NCI-H146 treated with DMSO at 0.1 percent for 48 hours (cell line): Measurements from ENCODE around the gene POTEM.
"Not testable (repeated sequence)": the region's sequence is repeated elsewhere in the genome, so short reads cannot be mapped to it uniquely, and the experiment has no call there.

Experiments used
- DNase-seq: peaks from one replicate; lab custom pipeline; 2025; ENCODE audit not compliant: unreplicated experiment; lab: John Stamatoyannopoulos, UW

The POTEM gene

GRCh38 chr14:18967134-18967533 is at the start of gene POTEM:
Gene POTEM (plus strand): TSS chr14:18967434. CDS start chr14:18967486, 52 bp downstream.
- not testable (repeated sequence) for DNase-seq

DNA sequence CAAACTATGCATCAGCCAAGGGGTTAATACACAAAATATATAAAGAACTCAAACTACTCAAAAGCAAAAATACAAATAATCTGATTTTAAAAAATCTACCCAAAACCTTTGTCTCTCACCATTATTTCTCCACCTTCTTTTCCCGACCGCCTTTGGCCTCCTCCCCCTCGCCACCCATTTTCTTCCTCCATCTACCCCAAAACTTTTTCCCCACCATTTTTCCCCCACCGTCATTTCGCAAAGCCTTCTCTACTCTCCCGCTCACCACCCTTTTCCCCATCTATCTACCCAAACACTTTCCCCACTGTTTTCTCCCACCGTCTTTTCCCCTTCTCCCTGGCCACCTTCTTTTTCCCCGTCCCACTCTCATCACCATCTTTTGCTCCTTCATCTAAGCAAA is 48.9 kb upstream of the POTEM start:
- not testable (repeated sequence) for DNase-seq

DNA sequence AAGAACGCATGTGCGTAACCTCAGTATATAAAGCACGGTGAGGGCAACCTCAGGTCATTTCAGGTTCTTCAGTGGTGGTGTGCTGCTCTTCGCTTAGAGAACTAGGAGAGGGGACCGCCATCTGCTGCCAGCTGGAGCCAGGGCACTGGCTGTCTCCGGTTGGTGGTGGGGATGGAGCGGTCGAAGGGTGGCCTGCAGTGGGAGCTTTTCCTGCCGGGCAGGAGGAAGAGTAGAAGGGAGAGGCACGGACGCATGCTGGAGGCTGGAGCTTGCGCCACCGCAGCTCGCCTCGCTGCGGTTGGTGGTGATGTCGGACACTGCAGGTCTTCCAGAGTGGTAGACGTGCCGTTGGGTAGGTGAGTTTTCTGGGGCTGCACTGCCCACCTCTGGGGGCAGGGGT is 47.2 kb upstream of the POTEM start:
- not testable (repeated sequence) for DNase-seq

- not testable (repeated sequence) for DNase-seq
Measured at GRCh38 chr14:18921055-18921701, 46.1 kb upstream of the POTEM start.

DNA sequence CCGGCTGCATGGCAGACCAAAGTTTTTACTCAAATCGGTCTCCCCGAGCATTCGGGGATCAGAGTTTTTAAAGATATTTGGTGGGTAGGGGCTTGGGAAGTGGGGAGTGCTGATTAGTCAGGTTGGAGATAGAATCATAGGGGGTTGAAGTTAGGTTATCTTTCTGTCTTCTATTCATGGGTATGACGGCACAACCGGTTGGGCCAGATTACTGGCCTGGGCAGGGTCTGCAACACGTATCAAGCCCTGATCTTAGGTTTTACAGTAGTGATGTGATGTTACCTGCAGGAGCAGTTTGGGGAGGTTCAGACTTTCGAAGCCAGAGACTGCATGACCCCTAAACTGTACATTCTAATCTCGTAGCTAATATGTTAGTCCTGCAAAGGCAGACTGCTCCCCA is 30.4 kb upstream of the POTEM start:
- DNase-seq, result not testable (repeated sequence)

GRCh38 chr14:18938733-18939132 is 28.5 kb upstream of the POTEM start:
- DNase-seq, result not testable (repeated sequence)

DNA sequence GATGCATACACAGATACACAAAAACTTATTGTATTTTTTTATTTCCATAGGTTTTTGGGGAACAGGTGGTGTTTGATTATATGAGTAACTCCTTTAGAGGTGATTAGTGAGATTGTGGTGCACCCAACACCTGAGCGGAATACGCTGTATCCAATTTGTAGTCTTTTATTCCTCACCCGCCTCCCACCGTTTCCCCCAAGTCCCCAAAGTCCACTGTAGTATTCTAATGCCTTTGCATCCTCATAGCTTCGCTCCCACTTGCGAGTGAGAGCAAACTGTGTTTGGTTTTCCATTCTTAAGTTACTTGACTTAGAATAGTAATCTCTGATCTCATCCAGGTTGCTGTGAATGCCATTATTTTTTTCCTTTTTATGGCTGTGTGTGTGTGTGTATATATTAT is 17.3 kb upstream of the POTEM start:
- DNase-seq, result not testable (repeated sequence)

- DNase-seq, result not testable (repeated sequence)
Measured at GRCh38 chr14:18953085-18953484, 14.1 kb upstream of the POTEM start.

GRCh38 chr14:18955816-18956215 is 11.4 kb upstream of the POTEM start:
- not testable (repeated sequence) for DNase-seq

GRCh38 chr14:18961576-18961975 is 5.7 kb upstream of the POTEM start:
- DNase-seq, result not testable (repeated sequence)

- DNase-seq, result not testable (repeated sequence)
Measured at GRCh38 chr14:18962143-18962542, 5.1 kb upstream of the POTEM start.

DNA sequence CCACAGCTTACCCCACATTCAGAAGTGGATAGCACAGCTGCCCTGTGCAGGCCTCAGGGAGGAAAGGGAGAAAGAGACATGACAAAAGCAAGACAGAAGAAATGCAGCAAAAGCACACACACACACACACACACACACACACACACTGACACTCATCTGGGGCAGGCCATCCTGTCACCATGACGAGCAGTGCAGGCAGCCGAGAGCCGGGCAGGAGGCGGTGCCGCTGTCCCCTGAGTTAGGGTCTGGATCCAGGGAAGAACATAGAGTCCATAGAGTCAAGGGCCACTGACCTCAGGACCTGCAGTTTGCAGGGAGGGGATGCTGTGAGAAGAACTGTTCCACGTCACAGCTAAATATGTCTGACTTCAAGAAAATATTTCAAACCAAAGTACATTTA is 4.0 kb upstream of the POTEM start:
- not testable (repeated sequence) for DNase-seq

GRCh38 chr14:18964878-18965277 is 2.4 kb upstream of the POTEM start:
- DNase-seq, result not testable (repeated sequence)

DNA sequence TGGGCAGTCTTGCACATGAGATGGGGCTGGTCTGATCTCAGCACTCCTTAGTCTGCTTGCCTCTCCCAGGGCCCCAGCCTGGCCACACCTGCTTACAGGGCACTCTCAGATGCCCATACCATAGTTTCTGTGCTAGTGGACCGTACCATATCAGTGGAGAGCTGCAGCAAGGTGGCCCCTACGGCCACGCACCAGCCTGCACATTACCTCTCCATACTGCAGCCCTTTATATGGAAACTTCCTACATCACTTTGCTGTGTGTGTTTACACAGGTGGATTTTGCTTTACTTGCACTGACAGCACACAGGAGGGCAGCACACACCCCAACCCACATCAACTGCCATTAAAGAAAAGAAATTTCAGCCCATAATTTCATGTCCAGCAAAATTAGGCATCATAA is 35.3 kb downstream of the POTEM start:
- not testable (repeated sequence) for DNase-seq

- not testable (repeated sequence) for DNase-seq
Measured at GRCh38 chr14:19006490-19006889, 39.3 kb downstream of the POTEM start.

- not testable (repeated sequence) for DNase-seq
Measured at GRCh38 chr14:19007678-19008077, 40.4 kb downstream of the POTEM start.

DNA sequence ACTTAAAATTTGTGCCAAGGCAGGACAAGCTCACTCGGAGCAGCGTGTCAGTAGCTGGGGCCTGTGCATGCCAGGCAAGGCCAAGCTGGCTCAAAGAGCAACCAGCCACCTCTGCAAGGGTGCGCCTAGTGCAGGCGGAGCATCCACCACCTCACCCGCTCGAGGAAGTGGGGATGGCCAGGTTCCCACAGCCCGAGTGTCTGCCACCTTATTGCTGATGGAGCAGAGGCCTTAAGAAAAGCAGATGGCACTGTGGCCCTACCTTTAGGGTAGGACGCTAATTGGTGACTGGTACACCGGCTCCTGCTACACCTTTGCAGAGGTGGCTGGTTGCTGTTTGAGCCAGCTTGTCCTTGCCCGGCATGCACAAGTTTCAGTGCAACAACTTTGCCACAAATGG is 43.8 kb downstream of the POTEM start:
- DNase-seq, result not testable (repeated sequence)

DNA sequence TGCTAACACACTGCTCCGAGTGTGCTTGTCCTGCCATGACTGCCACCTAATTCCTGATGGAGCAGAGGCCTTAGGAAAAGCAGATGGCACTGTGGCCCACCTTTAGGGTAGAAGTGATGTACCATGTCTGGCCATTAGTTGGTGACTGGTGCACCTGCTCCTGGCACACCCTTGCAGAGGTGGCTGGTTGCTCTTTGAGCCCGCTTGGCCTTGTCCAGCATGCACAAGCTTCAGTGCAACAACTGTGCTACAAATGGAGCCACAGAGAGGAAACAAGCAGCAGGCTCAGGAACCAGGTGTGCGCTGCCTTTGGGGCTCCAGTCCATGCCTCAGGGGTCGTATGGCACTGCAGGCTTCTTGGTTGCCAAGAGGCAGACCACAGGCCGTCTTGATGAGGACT is 44.5 kb downstream of the POTEM start:
- not testable (repeated sequence) for DNase-seq

GRCh38 chr14:19015185-19015584 is 48.0 kb downstream of the POTEM start:
- DNase-seq, result not testable (repeated sequence)

GRCh38 chr14:19025080-19025589 is 57.9 kb downstream of the POTEM start:
- DNase-seq, result not testable (repeated sequence)

DNA sequence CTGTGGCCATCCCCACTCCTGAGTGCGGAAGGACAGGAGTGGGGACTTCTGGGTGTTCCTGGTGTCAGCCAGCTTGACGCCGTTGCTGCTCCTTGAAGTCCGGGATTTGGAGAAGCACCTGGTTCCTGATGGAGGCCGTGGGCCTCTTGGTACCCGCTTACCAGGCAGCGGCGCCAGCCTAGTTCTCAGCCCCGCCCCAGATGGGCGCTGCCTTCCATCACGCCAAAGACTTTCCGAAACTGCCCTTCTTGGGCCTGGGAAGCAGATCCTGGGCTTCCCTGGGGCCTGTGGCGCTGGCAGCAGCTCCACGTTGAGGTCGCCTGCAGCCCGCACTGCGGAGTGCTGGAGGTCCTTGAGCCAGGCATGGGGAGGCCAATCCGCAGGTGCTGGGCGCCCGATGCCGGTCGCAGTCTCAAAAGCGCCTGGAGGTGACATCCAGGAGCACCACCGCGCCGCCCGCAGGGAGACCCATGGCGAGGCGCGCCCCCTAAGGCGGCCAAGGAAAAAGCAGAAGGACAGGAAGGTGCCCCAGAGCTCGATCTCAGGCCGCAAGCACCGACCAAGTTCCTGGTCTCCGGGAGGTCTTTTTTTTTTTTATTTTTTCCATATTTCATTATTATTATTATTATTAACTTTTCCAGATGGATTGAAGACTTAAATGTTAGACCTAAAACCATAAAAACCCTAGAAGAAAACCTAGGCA is 59.6 kb downstream of the POTEM start:
- DNase-seq, result not testable (repeated sequence)

DNA sequence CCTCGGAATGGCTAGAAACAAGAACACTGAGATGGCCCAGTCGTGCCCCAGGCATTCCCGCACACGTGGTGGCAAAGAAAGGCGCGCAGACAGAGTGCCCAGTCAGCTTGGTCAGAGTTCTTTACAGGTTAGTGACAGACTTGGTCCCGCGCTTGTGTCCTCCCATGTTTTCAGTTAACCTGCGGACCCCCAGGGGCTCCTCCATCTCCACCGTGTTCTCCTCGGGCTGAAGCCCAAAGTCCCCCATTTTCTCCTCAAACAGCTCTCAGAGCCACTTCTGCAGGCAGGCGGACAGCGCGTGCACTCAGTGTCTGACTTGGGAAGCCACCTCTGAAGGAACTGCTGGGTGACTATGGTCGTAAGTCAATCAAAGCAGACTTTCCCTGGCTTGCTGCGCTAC is 60.7 kb downstream of the POTEM start:
- not testable (repeated sequence) for DNase-seq
